Measurements from ENCODE around the gene CAPN1.

The CAPN1 gene

DNA sequence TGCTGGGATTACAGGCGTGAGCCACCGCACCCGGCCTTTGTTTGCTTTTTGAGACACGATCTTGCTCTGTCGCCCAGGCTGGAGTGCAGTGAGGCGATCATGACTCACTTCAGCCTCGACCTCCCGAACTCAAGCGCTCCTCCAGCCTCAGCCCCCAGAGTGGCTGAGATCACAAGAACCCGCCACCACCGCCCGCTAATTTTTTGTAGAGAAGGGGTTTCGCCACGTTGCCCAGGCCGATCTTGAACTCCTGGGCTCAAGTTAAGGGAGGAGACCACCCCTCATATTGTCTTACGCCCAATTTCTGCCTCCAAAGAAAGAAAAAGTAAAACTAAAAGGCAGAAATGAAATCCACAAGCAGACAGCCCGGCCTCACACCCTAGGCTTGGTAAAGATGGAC is 78.6 kb downstream of the CAPN1 start:
- no peak for DNase-seq (ENCODE audit: low read depth in 2 of 3, low spot score in 1 of 3)

DNA sequence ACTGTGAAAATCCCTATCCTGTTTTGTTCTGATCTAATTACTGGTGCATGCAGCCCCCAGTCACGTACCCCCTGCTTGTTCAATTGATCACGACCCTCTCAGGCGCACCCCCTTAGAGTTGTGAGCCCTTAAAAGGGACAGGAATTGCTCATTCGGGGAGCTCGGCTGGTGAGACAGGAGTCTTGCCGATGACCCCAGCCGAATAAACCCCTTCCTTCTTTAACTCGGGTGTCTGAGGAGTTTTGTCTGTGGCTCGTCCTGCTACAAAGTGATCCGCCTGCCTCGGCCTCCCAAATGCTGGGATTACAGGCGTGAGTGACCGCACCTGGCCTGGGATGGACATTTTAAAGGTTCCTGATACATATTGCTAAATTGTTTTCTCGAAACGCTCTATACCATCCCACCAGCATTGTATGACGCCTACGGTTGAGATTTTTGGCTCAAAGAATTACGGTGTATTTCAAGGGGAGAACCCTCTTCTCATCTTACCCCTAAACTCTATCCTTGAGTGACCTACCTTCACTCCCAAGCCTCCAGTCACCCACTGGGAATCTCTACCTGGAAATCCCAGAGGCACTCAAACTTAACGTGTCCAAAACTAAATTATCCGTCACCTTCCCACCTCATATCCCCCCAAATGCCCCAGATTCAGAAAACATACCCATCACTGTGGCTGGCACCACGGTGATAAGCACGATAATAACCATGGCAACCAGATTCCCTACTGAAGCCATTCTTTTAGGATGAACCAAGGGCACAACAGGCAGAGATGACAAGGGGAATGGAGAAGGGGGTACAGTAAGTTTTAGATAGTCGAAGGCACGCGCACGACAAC is 79.2 kb downstream of the CAPN1 start:
- no peak for DNase-seq (ENCODE audit: low read depth in 2 of 3, low spot score in 1 of 3)

Data from stimulated activated CD4-positive, alpha-beta T cell treated with anti-CD3 and anti-CD28 coated beads, Interleukin-12 subunit alpha, Interleukin-12 subunit beta, amount 100 ng/mL, for 48 hours (primary cell).